HEK293 (cell line): ENCODE results near the gene EIF5A.

Experiments used
- CTCF ChIP-seq: fragments of 450-650 bp; formaldehyde crosslinking; IDR thresholded peaks from 2 replicates; pipeline ENCODE4 v1.5.1; 2016; ENCODE audit warnings: missing biosample characterization, missing genetic modification characterization
- GLI2 ChIP-seq: fragments of 450-650 bp; formaldehyde crosslinking; IDR thresholded peaks from 2 replicates; pipeline ENCODE4; 2017; ENCODE audit warnings: missing biosample characterization, missing genetic modification characterization, low read depth, borderline replicate concordance
- KLF10 ChIP-seq: fragments of 450-650 bp; IDR thresholded peaks from 2 replicates; pipeline ENCODE4 v1.5.1; 2018; ENCODE audit warnings: missing biosample characterization, mild to moderate bottlenecking, missing genetic modification characterization
- PRDM10 ChIP-seq: fragments of 450-650 bp; formaldehyde crosslinking; IDR thresholded peaks from 2 replicates; pipeline ENCODE4 v1.5.1; 2016; ENCODE audit warnings: missing biosample characterization, missing genetic modification characterization
- PRDM6 ChIP-seq: fragments of 450-650 bp; formaldehyde crosslinking; IDR thresholded peaks from 2 replicates; pipeline ENCODE4 v1.5.1; 2017; ENCODE audit warnings: missing biosample characterization, missing genetic modification characterization
- ZBTB26 ChIP-seq: fragments of 450-650 bp; formaldehyde crosslinking; optimal IDR thresholded peaks from 2 replicates; pipeline ENCODE3; 2016; ENCODE audit warnings: missing biosample characterization, mild to moderate bottlenecking, missing genetic modification characterization
- ZBTB8A ChIP-seq: fragments of 450-650 bp; formaldehyde crosslinking; IDR thresholded peaks from 2 replicates; pipeline ENCODE4 v1.5.1; 2016; ENCODE audit warnings: missing biosample characterization, missing genetic modification characterization
- ZNF121 ChIP-seq: fragments of 450-650 bp; formaldehyde crosslinking; IDR thresholded peaks from 2 replicates; pipeline ENCODE4 v1.5.1; 2016; ENCODE audit warnings: missing biosample characterization, missing genetic modification characterization
- ZNF157 ChIP-seq: fragments of 450-650 bp; formaldehyde crosslinking; IDR thresholded peaks from 2 replicates; pipeline ENCODE4 v1.5.1; 2016; ENCODE audit warnings: missing biosample characterization, missing genetic modification characterization
- ZNF184 ChIP-seq: fragments of 450-650 bp; IDR thresholded peaks from 2 replicates; pipeline ENCODE4 v1.5.1; 2018; ENCODE audit warnings: missing biosample characterization, mild to moderate bottlenecking, missing genetic modification characterization
- ZNF19 ChIP-seq: fragments of 450-650 bp; formaldehyde crosslinking; IDR thresholded peaks from 2 replicates; pipeline ENCODE4; 2016; ENCODE audit warnings: missing biosample characterization, missing genetic modification characterization, low read depth
- ZNF2 ChIP-seq: fragments of 450-650 bp; formaldehyde crosslinking; IDR thresholded peaks from 2 replicates; pipeline ENCODE4 v1.5.1; 2016; ENCODE audit warnings: missing biosample characterization, missing genetic modification characterization
- ZNF214 ChIP-seq: fragments of 450-650 bp; formaldehyde crosslinking; IDR thresholded peaks from 2 replicates; pipeline ENCODE4 v1.5.1; 2017; ENCODE audit warnings: missing biosample characterization, mild to moderate bottlenecking, missing genetic modification characterization, borderline replicate concordance
- ZNF248 ChIP-seq: fragments of 450-650 bp; formaldehyde crosslinking; IDR thresholded peaks from 2 replicates; pipeline ENCODE4 v1.5.1; 2017; ENCODE audit warnings: missing biosample characterization, missing genetic modification characterization
- ZNF26 ChIP-seq: fragments of 450-650 bp; formaldehyde crosslinking; IDR thresholded peaks from 2 replicates; pipeline ENCODE4 v1.5.1; 2016; ENCODE audit warnings: missing biosample characterization, missing genetic modification characterization
- ZNF391 ChIP-seq: fragments of 450-650 bp; formaldehyde crosslinking; IDR thresholded peaks from 2 replicates; pipeline ENCODE4 v1.5.1; 2016; ENCODE audit warnings: low read depth, missing biosample characterization, missing genetic modification characterization, borderline replicate concordance
- ZNF404 ChIP-seq: fragments of 450-650 bp; formaldehyde crosslinking; IDR thresholded peaks from 2 replicates; pipeline ENCODE4 v1.5.1; 2017; ENCODE audit warnings: missing biosample characterization, missing genetic modification characterization
- ZNF518A ChIP-seq: fragments of 450-650 bp; formaldehyde crosslinking; conservative IDR thresholded peaks from 2 replicates; pipeline ENCODE4 v1.5.1; 2016; ENCODE audit warnings: low read depth, missing biosample characterization, missing genetic modification characterization
- ZNF664 ChIP-seq: fragments of 450-650 bp; formaldehyde crosslinking; IDR thresholded peaks from 2 replicates; pipeline ENCODE4 v1.5.1; 2016; ENCODE audit warnings: missing biosample characterization, missing genetic modification characterization
- ZNF677 ChIP-seq: fragments of 450-650 bp; IDR thresholded peaks from 2 replicates; pipeline ENCODE4 v1.5.0; 2018; ENCODE audit warnings: missing biosample characterization, mild to moderate bottlenecking, missing genetic modification characterization, moderate library complexity
- ZSCAN16 ChIP-seq: fragments of 450-650 bp; formaldehyde crosslinking; IDR thresholded peaks from 2 replicates; pipeline ENCODE4 v1.5.1; 2016; ENCODE audit warnings: missing biosample characterization, missing genetic modification characterization
- ZSCAN30 ChIP-seq: fragments of 450-650 bp; IDR thresholded peaks from 2 replicates; pipeline ENCODE4 v1.5.1; 2018; ENCODE audit warnings: missing biosample characterization, mild to moderate bottlenecking, missing genetic modification characterization, moderate library complexity

Gene EIF5A

GRCh38 chr17:7296189-7296861, 11.1 kb upstream of the EIF5A start (continued):
- TF ChIP-seq PRDM6 (tag by site-specific recombination) (no peak), ZNF184 (0 out of 2 replicates have a peak, but pooled peaks have one; percentile 33), ZNF157 (tag by site-specific recombination) (no peak), ZNF2 (peak; percentile 85), ZSCAN30 (tag by site-specific recombination) (peak; percentile 94), ZNF664 (tag by site-specific recombination) (no peak), ZNF677 (tag by site-specific recombination) (no peak), ZBTB26 (tag by site-specific recombination) (peak; percentile 79), ZNF518A (tag by site-specific recombination) (no peak; the same call in 1 of the 2 replicates), ZNF404 (no peak), CTCF (tag by site-specific recombination) (peak; percentile 96), ZBTB8A (tag by site-specific recombination) (peak; percentile 79), GLI2 (tag by site-specific recombination) (no peak), PRDM10 (tag by site-specific recombination) (peak; percentile 92), ZNF248 (tag by site-specific recombination) (no peak), ZSCAN16 (tag by site-specific recombination) (no peak), ZNF19 (tag by site-specific recombination) (no peak), ZNF214 (tag by site-specific recombination) (no peak), ZNF121 (tag by site-specific recombination) (peak; percentile 45; the same call in 1 of the 2 replicates), ZNF391 (peak; percentile 67; the same call in 1 of the 2 replicates), ZNF26 (no peak), KLF10 (tag by site-specific recombination) (peak; percentile 76)
